ENCODE measurements around the gene PACS2. TPM values are rescaled to one million over a fixed set of nuclear protein-coding genes. Genes with fewer than 3 reads are reported as not detected.
"Not testable (repeated sequence)": the region's sequence is repeated elsewhere in the genome, so short reads cannot be mapped to it uniquely, and the experiment has no call there.

PACS2 gene
- total RNA-seq, 1 donor from 2014 or later = 60.0 TPM

DNA sequence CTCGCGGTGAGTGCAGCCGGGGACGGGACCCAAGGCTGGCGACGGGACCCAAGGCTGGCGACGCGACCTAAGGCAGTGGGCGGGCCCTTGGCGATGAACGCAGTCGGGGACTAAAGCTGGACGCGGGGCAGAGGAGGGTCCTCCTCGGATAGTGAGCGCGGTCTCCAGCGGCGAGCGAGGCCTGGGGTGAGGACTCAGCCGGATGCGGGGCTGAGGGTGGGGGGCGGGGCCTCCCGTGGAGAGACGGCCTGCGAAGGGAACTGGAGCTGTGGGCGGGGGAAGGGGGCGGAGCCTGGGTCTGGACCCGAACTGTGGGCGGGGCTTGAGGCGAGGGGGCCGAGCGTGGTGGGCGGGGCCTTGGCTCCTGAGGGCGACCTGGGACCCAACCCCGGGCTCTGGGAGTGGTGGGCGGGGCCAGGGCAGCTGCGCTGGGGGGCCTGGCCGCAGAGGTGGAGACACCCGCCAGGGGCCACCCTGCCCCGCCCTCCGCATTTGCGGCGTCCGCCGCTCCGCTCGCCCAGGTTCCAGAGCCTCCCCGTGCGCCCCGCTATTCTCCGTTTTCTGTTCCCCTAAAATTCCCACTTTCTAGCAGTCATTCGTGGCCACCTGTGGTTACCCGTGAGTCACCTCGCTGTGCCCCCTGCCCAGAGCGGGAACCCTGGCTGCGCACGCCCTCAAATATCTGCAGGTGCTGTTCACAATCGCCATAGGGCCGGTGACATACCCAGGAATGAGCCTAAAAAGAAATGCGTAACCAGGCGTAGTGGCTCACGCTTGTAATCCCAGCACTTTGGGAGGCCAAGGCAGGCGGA is 13.2 kb upstream of the PACS2 start:
- peak overlapping the region; percentile 81 to 96 (median 89) for H3K9ac ChIP-seq (ENCODE audit: low read depth in 1 of 3, low read length in 3 of 3)
- peak overlapping the region; percentile 92 for H3K27ac ChIP-seq (ENCODE audit: low read depth, low read length)
- H3K27me3 ChIP-seq (ENCODE audit: control insufficient read depth in 3 of 3, insufficient read depth in 3 of 3, low read length in 3 of 3) = no peaks in the 10 kb centered on the region
- H3K4me1 ChIP-seq (ENCODE audit: control insufficient read depth in 3 of 3, insufficient read depth in 3 of 3, low read length in 3 of 3) = peaks cover 10 to 15% (median 13%) of the 10 kb centered on the region in 3 donors
- no peaks in the 10 kb centered on the region for H3K9me3 ChIP-seq (ENCODE audit: control insufficient read depth in 3 of 3, low read length in 3 of 3)
- no peaks in the 10 kb centered on the region for H3K36me3 ChIP-seq (ENCODE audit: control insufficient read depth in 3 of 3, insufficient read depth in 3 of 3, low read length in 3 of 3)
- H3K4me3 ChIP-seq (ENCODE audit: low read length in 3 of 3) = peak overlapping the region; percentile 62 to 94 (median 90)

DNA sequence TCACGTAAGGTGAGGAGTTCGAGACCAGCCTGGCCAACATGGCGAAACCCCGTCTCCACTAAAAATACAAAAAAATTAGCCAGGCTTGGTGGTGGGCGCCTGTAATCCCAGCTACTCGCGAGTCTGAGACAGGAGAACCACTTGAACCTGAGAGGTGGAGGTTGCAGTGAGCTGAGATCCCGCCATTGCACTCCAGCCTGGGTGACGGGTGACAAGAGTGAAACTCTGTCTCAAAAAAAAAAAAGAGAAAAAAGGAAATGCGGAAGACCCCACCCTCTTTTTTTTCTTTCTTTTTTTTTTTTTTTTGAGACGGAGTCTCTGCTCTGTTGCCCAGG is 12.7 kb upstream of the PACS2 start:
- not testable (repeated sequence) for H3K9me3 ChIP-seq (ENCODE audit: control insufficient read depth in 3 of 3, low read length in 3 of 3); H3K27me3 ChIP-seq (ENCODE audit: control insufficient read depth in 3 of 3, insufficient read depth in 3 of 3, low read length in 3 of 3); H3K36me3 ChIP-seq (ENCODE audit: control insufficient read depth in 3 of 3, insufficient read depth in 3 of 3, low read length in 3 of 3)
- H3K4me3 ChIP-seq (ENCODE audit: low read length in 3 of 3) = peak overlapping the region; percentile 55 to 94 (median 67)
- peaks cover 10 to 15% (median 13%) of the 10 kb centered on the region in 3 donors for H3K4me1 ChIP-seq (ENCODE audit: control insufficient read depth in 3 of 3, insufficient read depth in 3 of 3, low read length in 3 of 3)
- H3K27ac ChIP-seq (ENCODE audit: low read depth, low read length) = peak overlapping the region; percentile 92
- H3K9ac ChIP-seq (ENCODE audit: low read depth in 1 of 3, low read length in 3 of 3) = peak overlapping the region in 2 of 3 donors; percentile 89 to 96

DNA sequence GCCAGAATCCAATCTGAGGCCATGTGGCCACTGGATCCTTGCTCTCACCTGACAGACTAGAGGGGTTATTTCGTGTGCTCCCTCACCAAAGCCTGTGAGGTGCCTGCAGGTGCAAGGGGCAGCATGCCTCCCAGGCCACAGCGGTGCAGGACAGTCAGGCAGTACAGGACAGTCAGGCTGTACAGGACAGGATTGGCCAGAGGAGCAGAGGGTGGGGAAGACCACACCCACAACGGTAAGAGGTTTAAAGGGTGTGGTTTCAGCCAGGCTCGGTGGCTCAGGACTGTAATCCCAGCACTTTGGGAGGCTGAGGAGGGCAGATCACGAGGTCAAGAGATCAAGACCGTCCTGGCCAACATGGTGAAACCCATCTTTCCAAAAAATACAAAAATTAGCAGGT is 10.6 kb upstream of the PACS2 start:
- Histone ChIP-seq H3K9ac (ENCODE audit: low read depth in 1 of 3, low read length in 3 of 3) (no peak overlapping the region), H3K4me3 (ENCODE audit: low read length in 3 of 3) (no peak overlapping the region), H3K27ac (ENCODE audit: low read depth, low read length) (no peak overlapping the region), H3K36me3 (ENCODE audit: control insufficient read depth in 3 of 3, insufficient read depth in 3 of 3, low read length in 3 of 3) (no peaks in the 10 kb centered on the region), H3K9me3 (ENCODE audit: control insufficient read depth in 3 of 3, low read length in 3 of 3) (no peaks in the 10 kb centered on the region), H3K4me1 (ENCODE audit: control insufficient read depth in 3 of 3, insufficient read depth in 3 of 3, low read length in 3 of 3) (peaks cover 10 to 15% (median 13%) of the 10 kb centered on the region in 3 donors), H3K27me3 (ENCODE audit: control insufficient read depth in 3 of 3, insufficient read depth in 3 of 3, low read length in 3 of 3) (no peaks in the 10 kb centered on the region)

DNA sequence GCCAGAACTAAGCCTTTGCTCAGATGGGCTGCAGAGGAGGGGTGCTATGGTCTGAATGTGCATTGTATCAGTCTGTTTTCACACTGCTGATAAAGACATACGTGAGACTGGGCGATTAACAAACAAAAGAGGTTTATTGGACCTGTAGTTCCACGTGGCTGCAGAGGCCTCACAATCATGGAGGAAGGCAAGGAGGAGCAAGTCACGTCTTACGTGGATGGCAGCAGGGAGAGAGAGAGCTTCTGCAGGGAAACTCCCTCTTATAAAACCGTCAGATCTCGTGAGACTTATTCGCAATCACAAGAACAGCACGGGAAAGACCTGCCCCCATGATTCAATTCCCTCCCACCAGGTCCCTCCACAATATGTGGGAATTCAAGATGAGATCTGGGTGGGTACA is 10.0 kb upstream of the PACS2 start:
- no peak overlapping the region for H3K27ac ChIP-seq (ENCODE audit: low read depth, low read length)
- H3K4me3 ChIP-seq (ENCODE audit: low read length in 3 of 3) = no peak overlapping the region
- no peaks in the 10 kb centered on the region for H3K36me3 ChIP-seq (ENCODE audit: control insufficient read depth in 3 of 3, insufficient read depth in 3 of 3, low read length in 3 of 3)
- H3K4me1 ChIP-seq (ENCODE audit: control insufficient read depth in 3 of 3, insufficient read depth in 3 of 3, low read length in 3 of 3) = peaks cover 7 to 10% (median 8%) of the 10 kb centered on the region in 3 donors
- no peak overlapping the region for H3K9ac ChIP-seq (ENCODE audit: low read depth in 1 of 3, low read length in 3 of 3)
- H3K9me3 ChIP-seq (ENCODE audit: control insufficient read depth in 3 of 3, low read length in 3 of 3) = no peaks in the 10 kb centered on the region
- no peaks in the 10 kb centered on the region for H3K27me3 ChIP-seq (ENCODE audit: control insufficient read depth in 3 of 3, insufficient read depth in 3 of 3, low read length in 3 of 3)

DNA sequence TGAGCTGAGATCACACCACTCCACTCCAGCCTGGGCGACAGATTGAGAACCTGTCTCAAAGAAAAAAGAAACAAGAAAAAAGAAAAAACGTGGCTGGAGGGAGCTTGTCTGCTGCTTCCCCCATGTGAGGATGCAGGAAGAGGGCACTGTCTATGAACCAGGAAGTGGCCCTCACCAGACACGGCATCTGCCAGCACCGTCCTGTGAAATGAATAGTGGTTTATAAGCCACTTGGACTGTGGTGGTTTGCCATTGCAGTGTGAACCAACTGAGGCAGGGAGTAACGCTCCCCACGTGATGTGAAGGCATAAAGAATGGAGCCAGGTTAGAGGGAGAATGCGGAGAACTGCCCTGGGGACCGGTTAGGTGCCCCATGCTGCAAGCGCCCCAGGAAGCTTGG is 9.2 kb upstream of the PACS2 start:
- Histone ChIP-seq H3K9ac (ENCODE audit: low read depth in 1 of 3, low read length in 3 of 3) (no peak overlapping the region), H3K9me3 (ENCODE audit: control insufficient read depth in 3 of 3, low read length in 3 of 3) (no peaks in the 10 kb centered on the region), H3K4me1 (ENCODE audit: control insufficient read depth in 3 of 3, insufficient read depth in 3 of 3, low read length in 3 of 3) (peaks cover 0 to 2% (median under 1%) of the 10 kb centered on the region in 3 donors), H3K36me3 (ENCODE audit: control insufficient read depth in 3 of 3, insufficient read depth in 3 of 3, low read length in 3 of 3) (no peaks in the 10 kb centered on the region), H3K27me3 (ENCODE audit: control insufficient read depth in 3 of 3, insufficient read depth in 3 of 3, low read length in 3 of 3) (no peaks in the 10 kb centered on the region), H3K4me3 (ENCODE audit: low read length in 3 of 3) (no peak overlapping the region), H3K27ac (ENCODE audit: low read depth, low read length) (no peak overlapping the region)

DNA sequence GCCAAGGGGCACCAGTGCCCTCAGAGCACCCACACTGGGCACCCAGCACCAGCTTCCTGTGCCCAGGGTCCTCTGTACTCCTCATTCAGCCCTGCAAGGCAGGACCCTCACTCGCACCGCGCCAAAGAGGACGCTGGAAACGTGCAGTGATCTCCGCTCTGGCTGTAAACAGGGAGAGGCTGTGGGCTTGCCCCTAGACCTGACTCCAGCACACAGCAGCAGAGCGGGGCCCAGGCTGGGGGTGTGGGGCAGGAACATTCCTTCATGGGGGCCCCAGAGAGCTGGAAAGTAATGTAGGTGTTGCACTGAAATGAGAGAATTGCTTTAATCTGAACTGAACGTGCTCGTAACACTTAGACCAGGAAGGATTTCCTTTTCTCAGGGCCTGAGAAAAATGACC is 8.8 kb upstream of the PACS2 start:
- H3K27ac ChIP-seq (ENCODE audit: low read depth, low read length) = no peak overlapping the region
- no peaks in the 10 kb centered on the region for H3K9me3 ChIP-seq (ENCODE audit: control insufficient read depth in 3 of 3, low read length in 3 of 3)
- H3K36me3 ChIP-seq (ENCODE audit: control insufficient read depth in 3 of 3, insufficient read depth in 3 of 3, low read length in 3 of 3) = no peaks in the 10 kb centered on the region
- no peak overlapping the region for H3K9ac ChIP-seq (ENCODE audit: low read depth in 1 of 3, low read length in 3 of 3)
- peaks cover 0 to 2% (median 0%) of the 10 kb centered on the region in 3 donors for H3K4me1 ChIP-seq (ENCODE audit: control insufficient read depth in 3 of 3, insufficient read depth in 3 of 3, low read length in 3 of 3)
- H3K4me3 ChIP-seq (ENCODE audit: low read length in 3 of 3) = no peak overlapping the region
- H3K27me3 ChIP-seq (ENCODE audit: control insufficient read depth in 3 of 3, insufficient read depth in 3 of 3, low read length in 3 of 3) = no peaks in the 10 kb centered on the region

DNA sequence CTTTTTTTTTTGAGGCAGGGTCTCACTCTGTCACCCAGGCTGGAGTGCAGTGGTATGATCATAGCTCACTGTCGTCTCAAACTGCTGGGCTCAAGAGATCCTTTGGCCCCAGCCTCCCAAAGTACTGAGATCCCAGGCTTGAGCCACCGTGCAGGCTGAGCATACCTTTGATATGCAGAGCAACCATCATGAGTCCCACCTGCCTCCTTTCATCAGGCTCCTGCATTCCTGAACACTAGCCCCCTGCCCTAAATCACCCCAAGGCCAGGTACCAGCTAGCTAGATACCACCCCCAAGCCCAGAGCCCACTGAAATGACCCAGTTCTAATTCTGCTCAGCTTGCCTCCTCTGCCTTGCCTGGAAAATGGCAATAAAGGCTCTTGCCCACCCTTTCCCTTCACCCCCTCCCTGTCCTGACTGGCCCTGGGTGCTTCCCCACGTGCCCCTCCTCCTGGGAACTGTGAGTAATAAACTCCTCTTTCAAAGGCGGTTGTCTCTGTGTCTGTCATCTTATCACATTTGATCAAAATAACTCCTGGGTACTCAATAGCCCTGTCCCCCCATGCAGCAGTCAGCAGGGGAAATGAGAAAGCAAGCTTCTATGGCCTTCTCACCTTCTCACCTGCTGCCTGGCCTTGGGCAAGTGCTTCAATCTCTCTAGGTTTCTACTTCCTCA is 7.4 kb upstream of the PACS2 start:
- no peaks in the 10 kb centered on the region for H3K36me3 ChIP-seq (ENCODE audit: control insufficient read depth in 3 of 3, insufficient read depth in 3 of 3, low read length in 3 of 3)
- no peaks in the 10 kb centered on the region for H3K4me1 ChIP-seq (ENCODE audit: control insufficient read depth in 3 of 3, insufficient read depth in 3 of 3, low read length in 3 of 3)
- no peaks in the 10 kb centered on the region for H3K9me3 ChIP-seq (ENCODE audit: control insufficient read depth in 3 of 3, low read length in 3 of 3)
- H3K27me3 ChIP-seq (ENCODE audit: control insufficient read depth in 3 of 3, insufficient read depth in 3 of 3, low read length in 3 of 3) = no peaks in the 10 kb centered on the region
- H3K27ac ChIP-seq (ENCODE audit: low read depth, low read length) = no peak overlapping the region
- H3K4me3 ChIP-seq (ENCODE audit: low read length in 3 of 3) = no peak overlapping the region
- H3K9ac ChIP-seq (ENCODE audit: low read depth in 1 of 3, low read length in 3 of 3) = no peak overlapping the region

DNA sequence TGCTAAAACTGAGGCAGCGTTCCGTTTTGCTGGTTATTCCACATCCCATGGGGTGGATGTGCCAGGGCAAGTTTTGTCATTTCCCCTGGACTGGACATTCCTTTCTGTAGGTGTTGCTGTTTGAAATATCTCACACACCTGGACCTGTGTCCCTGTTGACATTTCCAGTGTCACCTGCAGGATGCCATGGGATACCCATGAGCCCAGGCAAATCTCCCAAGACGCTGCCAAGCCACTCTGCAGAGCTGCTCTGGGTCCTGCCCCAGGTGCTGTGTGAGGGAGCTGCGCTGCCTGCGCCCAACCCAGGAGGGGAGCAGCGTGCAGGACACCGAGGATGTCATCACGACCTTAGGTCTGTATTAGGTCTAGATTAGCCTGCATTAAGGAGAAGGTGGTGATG is 5.2 kb upstream of the PACS2 start:
- H3K27ac ChIP-seq (ENCODE audit: low read depth, low read length) = no peak overlapping the region

DNA sequence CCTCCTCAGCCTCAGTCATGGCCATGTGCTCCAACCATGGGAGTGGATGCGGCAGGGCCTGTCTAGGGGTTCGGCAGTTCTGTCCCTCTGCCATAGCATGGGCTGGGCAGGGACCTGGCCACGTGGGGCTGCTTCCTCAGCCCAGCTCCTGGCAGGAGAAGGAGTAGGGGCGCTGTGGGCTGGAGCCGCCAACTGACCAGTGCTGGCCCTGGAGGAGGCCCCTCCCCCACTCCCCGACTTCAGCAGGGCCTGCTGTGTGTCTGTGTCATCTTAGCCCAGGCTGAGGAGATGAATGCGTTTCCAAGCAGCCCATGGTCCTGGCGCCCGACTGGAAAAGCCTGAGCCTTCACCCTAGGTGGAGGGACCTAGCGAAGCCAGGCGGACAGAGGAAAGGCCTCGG is 2.7 kb upstream of the PACS2 start:
- no peak overlapping the region for H3K4me3 ChIP-seq (ENCODE audit: low read length in 3 of 3)
- no peak overlapping the region for H3K27ac ChIP-seq (ENCODE audit: low read depth, low read length)
- H3K9ac ChIP-seq (ENCODE audit: low read depth in 1 of 3, low read length in 3 of 3) = no peak overlapping the region
- no peaks in the 10 kb centered on the region for H3K9me3 ChIP-seq (ENCODE audit: control insufficient read depth in 3 of 3, low read length in 3 of 3)
- peaks cover 24 to 29% (median 27%) of the 10 kb centered on the region in 3 donors for H3K4me1 ChIP-seq (ENCODE audit: control insufficient read depth in 3 of 3, insufficient read depth in 3 of 3, low read length in 3 of 3)
- H3K36me3 ChIP-seq (ENCODE audit: control insufficient read depth in 3 of 3, insufficient read depth in 3 of 3, low read length in 3 of 3) = no peaks in the 10 kb centered on the region
- no peaks in the 10 kb centered on the region for H3K27me3 ChIP-seq (ENCODE audit: control insufficient read depth in 3 of 3, insufficient read depth in 3 of 3, low read length in 3 of 3)

More for the DNA sequence above, 5.2 kb upstream of the PACS2 start:
- H3K36me3 ChIP-seq (ENCODE audit: control insufficient read depth in 3 of 3, insufficient read depth in 3 of 3, low read length in 3 of 3) = no peaks in the 10 kb centered on the region
- H3K4me3 ChIP-seq (ENCODE audit: low read length in 3 of 3) = no peak overlapping the region
- no peak overlapping the region for H3K9ac ChIP-seq (ENCODE audit: low read depth in 1 of 3, low read length in 3 of 3)
- H3K27me3 ChIP-seq (ENCODE audit: control insufficient read depth in 3 of 3, insufficient read depth in 3 of 3, low read length in 3 of 3) = no peaks in the 10 kb centered on the region
- peaks cover 10 to 14% (median 10%) of the 10 kb centered on the region in 3 donors for H3K4me1 ChIP-seq (ENCODE audit: control insufficient read depth in 3 of 3, insufficient read depth in 3 of 3, low read length in 3 of 3)
- no peaks in the 10 kb centered on the region for H3K9me3 ChIP-seq (ENCODE audit: control insufficient read depth in 3 of 3, low read length in 3 of 3)

DNA sequence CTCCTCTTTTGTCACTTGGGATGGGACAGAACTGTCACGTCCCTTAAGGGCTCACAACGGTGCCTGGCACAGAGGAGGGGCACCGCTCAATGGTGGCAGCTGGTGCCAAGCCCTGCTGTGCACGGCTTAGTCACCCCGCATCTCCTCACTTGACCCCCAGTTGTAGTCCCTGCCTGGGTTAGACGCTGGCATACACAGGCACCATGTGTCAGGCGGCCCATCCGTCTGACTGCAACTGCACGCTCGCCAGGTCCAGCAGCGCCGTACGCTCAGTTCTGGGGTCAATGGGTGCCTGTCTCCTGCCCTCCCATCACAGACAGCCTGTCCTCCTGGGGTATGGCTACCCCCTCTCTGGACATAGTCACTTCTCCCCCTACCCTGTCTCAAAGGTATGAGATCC is 1.6 kb upstream of the PACS2 start:
- peak overlapping the region in 2 of 3 donors; percentile 73 to 77 for H3K9ac ChIP-seq (ENCODE audit: low read depth in 1 of 3, low read length in 3 of 3)
- H3K4me1 ChIP-seq (ENCODE audit: control insufficient read depth in 3 of 3, insufficient read depth in 3 of 3, low read length in 3 of 3) = peaks cover 35 to 40% (median 37%) of the 10 kb centered on the region in 3 donors
- H3K36me3 ChIP-seq (ENCODE audit: control insufficient read depth in 3 of 3, insufficient read depth in 3 of 3, low read length in 3 of 3) = no peaks in the 10 kb centered on the region
- H3K4me3 ChIP-seq (ENCODE audit: low read length in 3 of 3) = no peak overlapping the region
- no peaks in the 10 kb centered on the region for H3K27me3 ChIP-seq (ENCODE audit: control insufficient read depth in 3 of 3, insufficient read depth in 3 of 3, low read length in 3 of 3)
- H3K9me3 ChIP-seq (ENCODE audit: control insufficient read depth in 3 of 3, low read length in 3 of 3) = no peaks in the 10 kb centered on the region
- H3K27ac ChIP-seq (ENCODE audit: low read depth, low read length) = no peak overlapping the region

All from skeletal muscle tissue (tissue), 4 donors.